WI38 (cell line): ENCODE results near the gene KRT80.

Source experiments
- H3K4me3 ChIP-seq: 2 replicates; pipeline ENCODE4 v1.5.1; 2011; ENCODE audit warnings: low read depth, mild to moderate bottlenecking, control low read depth, low read length
- CTCF ChIP-seq: IDR thresholded peaks from 2 replicates; pipeline ENCODE4 v1.5.1; 2012; ENCODE audit warnings: low read depth, mild to moderate bottlenecking, control low read depth, low read length

The KRT80 gene

DNA sequence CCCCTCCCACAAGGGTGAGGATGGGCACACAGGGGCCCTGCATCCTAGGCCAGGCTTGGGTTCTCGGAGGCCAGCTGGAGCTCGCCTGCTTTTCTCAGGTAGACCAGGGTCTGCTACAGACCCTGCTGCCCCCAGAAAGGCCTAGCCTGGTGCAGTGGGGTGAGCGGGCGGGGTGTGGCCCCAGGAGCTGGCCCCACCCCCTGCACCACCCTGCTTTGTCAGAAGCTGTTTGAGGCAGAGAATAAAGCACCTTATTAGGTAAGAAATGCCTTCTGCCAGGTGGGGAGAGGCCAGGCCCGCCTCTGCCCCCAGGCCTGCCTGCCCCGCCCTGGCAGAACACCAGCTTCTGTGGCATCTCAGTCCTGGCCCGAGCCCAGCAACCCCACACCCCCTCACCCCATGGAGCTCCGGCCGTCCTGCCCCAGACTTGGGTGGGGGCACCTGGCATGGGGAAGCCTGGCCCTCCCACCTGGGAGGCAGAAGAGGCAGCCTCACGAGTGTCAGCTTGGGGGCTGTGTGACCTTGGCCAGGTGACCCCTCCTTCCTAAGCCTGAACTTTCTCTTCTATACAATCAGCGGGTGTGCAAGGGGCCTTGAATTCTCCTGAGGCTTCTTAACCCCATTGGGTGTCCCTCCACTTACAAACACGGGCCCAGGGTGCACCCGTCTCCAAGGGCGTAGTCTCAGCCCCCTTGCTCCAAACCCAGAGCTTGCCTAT, 43.2 kb downstream of the KRT80 start:
- H3K4me3 ChIP-seq, result no peak overlapping the region
- no peak for TF ChIP-seq CTCF

GRCh38 chr12:52147964-52148463, 43.8 kb downstream of the KRT80 start:
- H3K4me3 ChIP-seq, result no peak overlapping the region
- TF ChIP-seq CTCF, result no peak

DNA sequence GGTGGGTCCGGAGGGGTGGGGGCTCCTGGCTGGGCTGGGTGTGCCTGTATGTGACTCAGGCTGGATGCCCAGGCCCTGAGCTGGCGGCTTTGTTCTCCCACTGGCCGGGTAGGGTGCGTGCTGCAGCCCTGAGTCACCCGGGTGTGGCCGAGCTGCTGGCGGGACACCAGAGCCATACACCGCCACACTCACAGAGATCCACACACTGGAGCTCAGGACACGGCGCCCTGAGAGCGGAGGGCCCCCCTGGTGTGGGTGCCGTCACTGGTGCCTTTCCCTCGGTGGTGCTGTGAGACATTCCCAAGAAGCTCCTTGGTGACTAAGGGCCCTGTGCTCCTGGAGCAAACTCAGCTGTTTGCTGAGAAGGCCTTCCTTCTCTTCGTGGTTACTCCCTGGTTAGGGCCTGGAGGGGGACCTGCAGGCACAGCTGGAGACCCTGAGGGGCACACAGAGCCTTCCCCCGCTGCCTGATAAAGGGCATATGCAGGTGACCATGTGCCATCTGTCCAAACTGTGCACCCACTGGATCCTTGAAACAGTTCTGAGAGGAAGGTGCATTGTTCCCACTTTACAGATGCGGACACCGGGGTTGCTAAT, 44.3 kb downstream of the KRT80 start:
- no peak overlapping the region for H3K4me3 ChIP-seq
- no peak for TF ChIP-seq CTCF

DNA sequence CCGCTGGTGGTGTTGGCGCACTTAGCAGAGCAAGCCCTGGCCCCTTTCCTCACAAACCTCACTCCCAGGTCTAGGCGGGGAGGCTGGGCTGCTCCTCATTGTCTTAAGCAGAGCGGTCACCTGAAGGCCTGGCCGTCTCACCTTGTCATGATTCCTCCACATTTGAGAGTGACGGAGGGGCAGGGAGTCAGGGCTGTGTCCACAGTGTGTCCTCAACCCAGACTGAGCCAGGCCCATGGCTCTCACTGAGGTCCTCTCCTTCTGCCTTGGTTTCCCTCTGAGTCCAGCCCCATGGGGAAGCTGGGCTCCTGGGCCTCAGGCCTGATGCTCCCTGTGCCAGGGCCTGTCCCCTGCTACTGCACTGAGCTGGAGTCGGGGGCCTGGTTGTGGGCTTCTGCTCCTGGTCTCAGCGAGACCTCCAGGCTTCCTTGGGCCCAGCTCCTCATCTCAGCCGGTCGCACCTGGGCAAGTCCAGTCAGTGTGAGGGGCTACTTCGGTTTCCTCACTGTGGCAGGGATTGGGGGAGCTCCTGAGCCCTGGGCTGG, 44.9 kb downstream of the KRT80 start:
- TF ChIP-seq CTCF, result no peak
- H3K4me3 ChIP-seq, result no peak overlapping the region

GRCh38 chr12:52146089-52146821, 45.6 kb downstream of the KRT80 start:
- no peak for TF ChIP-seq CTCF
- no peak overlapping the region for H3K4me3 ChIP-seq

DNA sequence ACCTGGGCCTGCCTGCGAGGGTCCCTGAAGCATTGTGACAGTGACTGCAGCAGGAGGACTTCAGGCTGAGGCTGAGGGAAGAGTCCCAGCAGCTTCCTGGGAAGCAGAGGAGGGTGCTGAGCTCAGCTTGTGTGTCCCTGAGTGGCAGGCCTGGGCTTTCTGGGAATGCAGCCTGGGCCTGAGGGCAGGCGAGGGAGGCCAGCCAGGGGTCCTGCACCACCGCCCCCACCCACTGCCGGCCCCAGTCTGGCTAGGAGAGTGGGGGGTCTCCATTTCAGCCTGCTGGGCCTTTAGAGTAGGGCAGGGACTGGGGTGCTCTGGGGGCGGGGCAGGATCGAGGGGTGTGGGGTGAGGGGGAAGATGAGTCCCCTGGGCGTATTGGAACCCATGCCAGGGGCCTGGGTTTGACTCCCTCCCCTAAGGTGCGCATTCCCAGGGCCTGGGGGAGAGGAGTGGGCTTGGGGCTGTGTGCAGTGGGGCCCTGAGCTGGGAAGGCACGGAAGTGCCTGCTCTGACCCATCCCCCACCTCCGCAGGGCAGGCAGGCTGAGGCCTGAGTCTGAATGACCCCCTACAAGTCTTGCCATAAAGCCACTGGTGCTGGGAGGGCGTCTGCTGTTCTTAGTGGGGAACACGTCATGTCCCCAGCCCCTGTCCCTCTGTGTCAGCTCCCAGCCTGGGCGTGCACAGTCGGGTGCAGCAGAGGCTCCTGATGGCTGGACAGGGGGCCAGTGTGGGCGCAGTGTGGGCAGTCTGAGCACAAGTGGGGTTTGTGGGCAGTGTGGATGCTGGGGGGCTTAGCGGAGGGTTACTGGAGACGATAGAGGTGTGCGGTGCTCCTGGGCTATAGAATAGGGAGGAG, 46.4 kb downstream of the KRT80 start:
- TF ChIP-seq CTCF, result no peak
- H3K4me3 ChIP-seq, result no peak overlapping the region
